GM18508 (cell line): Measurements from ENCODE around the gene TRIM3.

Experiments used
- ATAC-seq: cut with Tn5 transposase; IDR thresholded peaks from one replicate; pipeline ENCODE4 v1.9.1; 2021; ENCODE audit warnings: moderate number of reproducible peaks; ENCODE audit not compliant: insufficient read depth, unreplicated experiment

TRIM3 gene

GRCh38 chr11:6442441-6442840 is 31.3 kb downstream of the TRIM3 start:
- ATAC-seq: no peak

DNA sequence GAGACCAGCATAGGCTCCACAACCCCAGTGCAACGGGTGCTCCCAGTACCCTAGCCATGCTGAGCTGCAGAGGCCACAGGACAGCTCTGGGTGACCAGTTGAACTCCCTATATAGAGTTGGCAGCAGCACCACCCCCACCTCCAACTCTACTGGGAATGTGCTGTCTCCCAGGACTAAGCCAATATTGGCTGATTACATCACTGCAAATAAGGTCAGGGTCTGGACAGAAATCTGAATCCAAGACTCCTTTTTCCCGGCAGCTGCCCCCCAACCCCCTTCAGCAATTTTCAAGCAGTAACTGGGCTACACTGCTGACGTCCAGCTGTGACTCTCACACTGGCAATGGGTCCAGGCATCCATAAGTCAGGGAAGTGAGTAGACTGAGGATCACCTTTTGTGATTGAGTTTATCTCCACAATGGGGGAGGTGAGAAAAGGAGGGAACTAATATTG is 32.8 kb downstream of the TRIM3 start, which contains the start of gene HPX:
Gene HPX, minus strand, starts transcription at position 82 of the 453 bp plus-strand sequence. Its CDS starts 24 bp downstream, at position 58.
- no peak for ATAC-seq

- ATAC-seq: no peak
Measured at GRCh38 chr11:6438979-6439571, 34.7 kb downstream of the TRIM3 start.

DNA sequence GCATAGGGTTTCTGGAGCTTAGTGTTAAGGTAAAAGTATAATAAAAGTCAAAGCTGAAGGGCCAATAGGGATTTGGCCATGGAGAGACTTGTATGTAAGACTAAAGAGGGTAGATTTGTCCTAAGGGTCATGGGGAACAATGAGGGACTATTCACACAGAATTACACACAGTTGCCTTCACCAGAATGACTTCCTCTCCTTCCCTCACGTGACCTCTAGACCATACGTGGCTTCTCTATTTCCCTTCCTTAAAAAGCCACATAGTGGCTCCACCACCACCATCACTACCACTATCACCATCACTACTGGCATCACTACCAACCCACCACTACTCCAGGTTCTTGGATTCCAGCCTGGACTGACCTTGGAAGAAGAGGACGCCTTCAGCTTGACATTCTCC is 35.7 kb downstream of the TRIM3 start:
- ATAC-seq: no peak

DNA sequence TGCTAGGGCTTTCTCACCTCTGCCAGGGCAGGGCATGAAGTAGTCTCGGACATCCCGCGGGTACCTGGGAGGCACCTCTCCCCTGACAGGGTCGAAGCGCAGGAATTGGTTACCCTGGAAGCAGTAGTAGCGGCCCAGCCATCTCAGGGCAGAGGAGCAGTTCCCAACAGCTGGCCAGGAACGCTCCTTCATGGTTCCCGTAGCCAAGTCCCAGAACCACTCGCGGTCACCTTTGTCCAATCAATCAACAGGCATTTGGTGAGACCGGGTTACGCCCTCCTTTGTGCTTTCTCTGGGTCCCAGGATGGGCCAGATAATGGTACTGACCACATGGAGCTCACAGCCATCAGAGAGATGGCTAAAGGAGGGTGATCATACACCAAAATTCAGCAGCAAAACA is 36.3 kb downstream of the TRIM3 start:
- ATAC-seq: no peak

- no peak for ATAC-seq
Measured at GRCh38 chr11:6433998-6434660, 39.6 kb downstream of the TRIM3 start.

DNA sequence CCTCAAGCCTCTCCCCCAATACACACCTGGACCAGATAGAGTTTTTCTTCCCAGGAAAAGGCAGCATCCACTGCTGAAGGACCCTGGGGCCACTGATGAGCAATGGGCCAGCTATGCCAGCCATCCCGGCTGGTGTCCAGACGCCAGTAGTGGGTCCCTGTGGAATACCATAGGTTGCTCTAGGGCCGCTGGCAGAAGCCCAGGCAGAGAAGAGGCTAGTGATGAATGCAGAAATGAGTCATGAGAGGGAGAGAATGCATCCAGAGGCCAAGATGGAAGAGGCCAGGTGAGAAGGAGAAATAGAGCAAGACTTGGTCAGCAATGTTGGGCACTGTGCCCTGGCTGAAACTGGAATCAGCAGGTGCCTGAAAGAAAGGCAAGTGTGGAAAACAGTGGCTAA is 41.9 kb downstream of the TRIM3 start:
- no peak for ATAC-seq

- ATAC-seq: no peak
Measured at GRCh38 chr11:6427516-6427915, 46.2 kb downstream of the TRIM3 start.

DNA sequence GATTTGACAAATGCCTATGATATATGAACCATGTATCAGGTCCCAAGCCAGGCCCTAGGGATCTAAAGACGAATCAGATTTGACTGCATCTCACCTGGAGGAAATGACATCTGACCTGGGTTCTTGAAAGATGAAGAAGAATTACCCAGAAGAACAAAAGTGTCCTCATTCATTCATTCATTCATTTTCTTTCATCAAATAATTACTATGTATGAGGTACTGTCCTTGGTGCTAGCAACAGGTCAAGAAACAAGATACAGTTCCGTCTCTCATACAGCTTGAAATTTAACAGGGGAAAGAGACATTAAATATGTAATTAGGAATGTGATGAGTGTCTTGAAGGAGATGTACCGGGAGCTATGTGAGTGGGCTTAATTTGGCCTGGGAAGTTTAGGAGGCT is 53.1 kb downstream of the TRIM3 start:
- no peak for ATAC-seq

DNA sequence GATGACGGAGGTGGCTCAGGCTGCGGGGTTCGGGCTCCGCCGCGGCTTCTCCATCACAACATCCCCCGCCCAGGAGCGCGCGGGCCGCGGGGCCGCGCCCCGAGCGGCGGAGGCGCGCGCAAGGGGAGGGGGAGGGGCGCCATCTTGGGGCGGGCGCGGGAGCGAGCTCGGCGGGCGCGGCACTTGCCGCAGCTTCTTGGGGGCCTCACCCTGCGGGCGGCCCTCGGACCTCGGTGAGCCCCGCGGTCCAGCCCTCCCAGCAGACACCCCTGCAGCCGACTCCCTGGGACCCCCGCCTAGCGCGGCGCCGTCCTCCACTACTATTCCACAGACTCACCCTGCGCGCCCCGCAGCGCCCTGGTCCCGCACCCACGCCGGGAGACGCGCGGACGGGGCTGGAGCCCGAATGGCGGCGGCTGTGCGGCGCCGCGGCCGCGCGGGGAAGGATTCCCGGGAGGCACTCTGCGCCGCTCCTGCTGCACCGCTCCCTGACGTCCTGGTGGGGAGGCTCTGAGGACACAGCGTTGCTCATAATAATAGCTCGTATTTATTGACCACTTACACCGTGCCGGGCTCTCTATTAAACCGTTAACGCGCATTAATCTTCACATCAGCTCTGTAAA is 54.6 kb downstream of the TRIM3 start, which contains the start of gene APBB1:
Gene APBB1, minus strand, starts transcription at position 86 of the 623 bp plus-strand sequence. CDS start 7,747 bp downstream, outside the sequence.
- ATAC-seq: no peak

- ATAC-seq: no peak
Measured at GRCh38 chr11:6418557-6419008, 55.2 kb downstream of the TRIM3 start.

DNA sequence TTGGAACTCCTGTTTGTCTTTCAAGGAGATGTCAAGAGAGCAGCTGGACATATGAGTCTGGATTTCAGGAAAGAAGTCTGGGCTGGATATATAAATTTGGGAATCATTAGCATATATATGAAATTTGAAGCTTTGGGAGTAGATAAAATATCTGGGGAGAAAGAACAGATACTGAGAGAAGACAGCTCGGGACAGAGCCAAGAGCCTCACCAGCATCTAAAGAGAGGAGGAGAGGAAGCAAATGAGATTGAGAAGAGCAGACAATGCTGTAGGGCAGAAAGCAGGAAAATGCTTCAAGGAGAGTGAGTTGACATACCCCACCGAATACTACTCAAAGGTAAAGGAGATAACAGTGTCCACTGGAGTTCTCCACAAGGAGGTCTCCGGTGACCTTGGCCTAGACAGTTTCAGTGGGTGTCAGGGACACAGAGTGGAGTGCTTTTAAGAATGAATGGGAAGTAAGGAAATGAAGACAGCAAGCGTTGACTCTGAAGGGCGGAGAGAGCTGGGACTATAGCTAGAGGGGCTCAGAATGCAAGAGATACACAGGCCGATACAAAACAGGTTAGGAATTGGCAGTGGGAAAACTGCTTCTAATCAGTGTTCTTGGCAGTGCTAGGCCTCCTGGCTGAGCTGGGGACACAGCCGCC is 55.7 kb downstream of the TRIM3 start:
- ATAC-seq: no peak

- ATAC-seq: no peak
Measured at GRCh38 chr11:6415797-6416196, 57.9 kb downstream of the TRIM3 start.

- no peak for ATAC-seq
Measured at GRCh38 chr11:6414874-6415328, 58.8 kb downstream of the TRIM3 start.

GRCh38 chr11:6413791-6414201 is 59.9 kb downstream of the TRIM3 start:
- no peak for ATAC-seq

DNA sequence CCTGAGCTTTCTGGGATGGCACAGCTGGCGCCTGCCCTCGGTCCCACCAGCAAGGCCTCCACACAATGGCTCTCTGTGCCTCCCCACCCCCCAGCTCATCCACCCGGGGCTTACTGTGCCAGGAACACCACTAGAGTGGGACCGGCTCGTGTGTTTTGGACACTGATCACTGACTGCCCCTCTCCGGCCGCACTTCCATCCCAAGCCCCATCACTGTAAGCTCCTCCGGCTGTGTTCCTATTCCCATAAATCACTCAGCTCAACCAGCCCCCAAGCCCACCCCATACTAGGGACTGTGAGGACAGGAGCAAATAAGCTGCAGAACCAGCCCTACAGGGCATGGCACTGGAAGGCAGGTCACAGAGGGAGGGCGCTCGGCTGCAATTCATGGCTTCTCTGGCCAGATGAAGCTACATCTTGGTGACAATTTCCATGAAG is 62.1 kb downstream of the TRIM3 start:
- no peak for ATAC-seq

GRCh38 chr11:6410695-6411430 is 62.9 kb downstream of the TRIM3 start:
- ATAC-seq: no peak

DNA sequence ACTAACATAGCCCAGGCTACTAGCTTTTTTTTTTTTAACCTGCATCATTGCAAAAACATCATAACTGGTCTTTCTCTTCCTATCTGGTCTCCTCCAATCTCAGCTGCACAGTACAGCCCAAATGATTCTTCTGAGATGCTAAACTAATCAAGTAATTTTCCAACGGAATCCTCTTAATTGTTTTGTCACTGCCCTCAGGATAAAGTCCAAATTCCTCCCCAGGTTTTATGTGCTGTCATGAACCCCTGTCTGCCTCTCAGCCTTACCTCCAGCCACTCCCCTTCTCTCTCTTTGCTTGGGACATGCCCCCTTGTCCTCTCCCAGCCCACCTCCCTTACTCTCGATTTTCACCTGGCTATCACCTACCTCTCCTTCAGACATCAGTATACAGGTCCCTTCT is 67.4 kb downstream of the TRIM3 start:
- no peak for ATAC-seq

DNA sequence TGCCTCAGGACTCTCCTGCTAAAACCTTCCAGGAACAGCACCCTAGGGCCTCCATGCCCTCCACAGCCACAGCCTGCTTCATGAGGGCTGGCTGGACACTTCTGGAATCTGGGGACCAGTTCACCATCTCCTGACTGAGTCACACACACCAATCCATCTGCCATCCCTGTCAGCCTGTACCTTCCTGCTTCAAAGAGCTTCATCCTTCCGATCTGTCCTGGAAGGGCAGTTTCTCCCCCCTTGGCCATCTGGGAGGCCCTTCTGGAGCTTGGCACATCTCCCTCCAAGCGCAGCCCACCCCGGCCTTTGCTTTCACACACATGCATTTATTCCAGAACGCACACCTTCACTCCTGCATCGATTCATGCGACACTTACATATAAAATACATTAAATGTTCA is 67.9 kb downstream of the TRIM3 start:
- no peak for ATAC-seq

GRCh38 chr11:6405052-6405667 is 68.6 kb downstream of the TRIM3 start:
- ATAC-seq: no peak
